NCI-H2029 treated with DMSO at 0.1 percent for 48 hours (cell line): ENCODE data around the gene ZNF106.

ENCODE experiments used
- DNase-seq: peaks from one replicate; lab custom pipeline; 2025; lab: John Stamatoyannopoulos, UW

Gene ZNF106

DNA sequence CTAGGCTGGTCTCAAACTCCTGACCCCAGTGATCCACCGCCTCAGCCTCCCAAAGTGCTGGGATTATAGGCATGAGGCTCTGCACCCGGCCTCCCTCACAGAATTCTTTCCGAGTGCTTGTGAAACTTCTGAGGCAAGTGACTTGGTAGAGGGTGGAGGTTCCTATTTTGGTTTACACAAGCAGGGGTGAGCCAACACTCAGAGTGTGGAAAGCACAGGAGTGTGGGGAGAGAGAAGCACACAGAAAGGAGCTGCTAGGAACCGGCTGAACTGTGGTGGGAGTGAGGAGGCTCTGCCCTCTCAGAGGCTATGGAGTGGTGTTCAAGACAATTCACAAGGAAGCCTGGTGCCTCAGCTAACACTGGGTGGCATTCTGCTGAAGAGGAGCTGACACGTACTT, 123.9 kb downstream of the ZNF106 start:
- DNase-seq = no peak

DNA sequence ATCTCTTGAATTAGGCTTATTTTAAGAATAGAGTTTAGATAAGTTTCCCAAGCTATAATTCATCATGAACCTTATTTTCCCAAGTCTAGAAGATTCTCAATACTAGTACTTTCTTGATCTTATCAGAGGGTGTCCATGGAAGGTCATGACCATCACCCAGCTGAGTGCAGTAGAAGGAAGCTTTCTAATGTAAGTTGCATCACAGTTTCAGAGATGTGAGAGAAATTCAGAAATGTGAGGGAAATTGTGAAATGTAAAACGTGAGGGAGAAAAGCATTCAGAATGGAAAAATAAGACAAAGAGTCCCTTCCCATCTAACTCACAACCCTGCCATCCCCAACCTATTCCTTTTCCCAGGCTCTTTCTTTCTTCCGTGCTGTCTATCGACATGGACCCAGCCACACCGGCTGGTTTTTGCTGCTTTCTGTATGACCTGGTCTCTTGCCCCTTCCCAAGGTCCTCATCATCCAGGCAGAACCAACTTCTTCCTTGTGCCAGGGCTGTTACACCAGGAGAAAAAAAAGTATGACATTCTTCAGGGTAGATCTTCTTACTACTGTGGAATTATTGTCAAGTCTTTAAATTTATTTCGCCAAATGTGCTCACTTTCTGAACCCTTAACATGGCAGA, 124.9 kb downstream of the ZNF106 start:
- DNase-seq = no peak

DNA sequence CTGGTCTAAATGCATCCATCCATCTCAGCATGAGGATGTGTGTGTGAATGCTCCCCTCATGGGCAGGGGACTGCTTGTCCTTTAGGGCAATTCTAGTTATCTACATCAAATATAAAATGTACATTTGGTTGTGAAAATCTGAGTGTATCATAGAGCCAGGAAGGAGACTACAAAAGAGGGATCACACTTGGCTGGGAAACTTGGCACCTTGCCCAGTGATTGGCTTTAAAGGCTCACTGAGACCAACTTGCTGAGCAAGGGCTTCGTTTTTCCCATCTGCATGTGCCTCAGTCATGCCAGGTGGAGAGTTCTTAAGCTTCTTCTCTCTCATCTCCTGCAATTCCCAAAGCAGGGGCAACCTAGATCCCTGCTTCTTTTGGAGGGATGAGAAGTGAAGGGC, 126.4 kb downstream of the ZNF106 start:
- DNase-seq = no peak

DNA sequence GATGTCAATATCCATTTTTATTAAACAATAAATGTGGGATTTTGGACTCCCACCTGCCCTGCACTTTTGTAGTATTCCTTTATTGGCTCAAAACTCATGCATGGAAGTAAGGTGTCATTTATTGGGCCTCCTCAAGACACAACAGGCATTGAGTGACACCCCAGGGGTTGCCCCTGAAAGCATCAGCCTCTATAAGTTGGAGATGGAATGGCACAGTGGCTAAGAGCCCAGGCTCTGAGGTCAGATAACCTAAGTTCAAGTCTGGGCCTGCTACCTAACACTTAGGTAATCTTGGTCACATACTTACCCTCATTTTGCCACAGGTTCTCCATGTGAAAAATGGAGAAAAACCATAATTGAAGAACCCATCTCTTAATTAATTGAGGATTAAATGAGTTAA, 127.0 kb downstream of the ZNF106 start:
- DNase-seq = no peak

DNA sequence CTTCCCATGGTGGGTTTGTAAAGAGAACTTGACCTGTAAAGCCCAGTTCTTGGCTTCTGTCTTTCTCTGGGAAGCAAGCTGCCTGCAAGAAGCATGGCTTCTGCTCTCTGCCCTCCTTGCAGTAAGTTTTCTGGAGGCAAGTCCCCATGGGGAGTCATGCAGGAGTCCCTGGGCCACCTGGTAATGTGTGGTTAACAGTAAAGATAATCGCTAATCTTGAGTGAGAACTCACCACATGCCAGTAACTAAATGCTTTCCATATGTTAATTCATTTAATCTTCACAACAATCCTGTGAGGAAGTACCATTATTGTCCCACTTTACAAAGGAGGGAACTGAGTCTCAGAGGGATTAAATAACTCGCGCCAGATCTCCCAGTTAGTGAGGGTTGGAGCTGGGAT, 127.5 kb downstream of the ZNF106 start:
- no peak for DNase-seq
